Ovary (tissue), 9 donors: Measurements from ENCODE around the gene EPX. TPM values are rescaled to one million over a fixed set of nuclear protein-coding genes. Genes with fewer than 3 reads are reported as not detected.
A peak's percentile ranks its signal among the peaks of the same experiment; 100 is the strongest.

Experiments
- DNase-seq, 5 donors: peaks; one replicate each; pipeline ENCODE4 v3.0.0-alpha.2; 2019 to 2020
- H3K27ac ChIP-seq, 2 donors: fragments of 200-600 bp; one replicate each; pipeline versions ENCODE4 v1.5.1 to v1.8.0; 2019 to 2022
- H3K27me3 ChIP-seq: fragments of 200-600 bp; one replicate; pipeline ENCODE4 v1.8.0; 2022
- H3K36me3 ChIP-seq: fragments of 200-600 bp; sonication (generic); one replicate; pipeline ENCODE4 v1.5.1; 2019
- H3K4me1 ChIP-seq: one replicate; pipeline ENCODE4 v1.8.1; 2013; ENCODE audit warnings: mild to moderate bottlenecking, moderate library complexity; ENCODE audit not compliant: insufficient read depth
- H3K4me3 ChIP-seq: fragments of 200-600 bp; sonication (generic); one replicate; pipeline ENCODE4 v1.5.1; 2017
- H3K9me3 ChIP-seq, 2 donors: fragments of 200-600 bp in 1 of 2; sonication (generic) in 1 of 2; one replicate each; pipeline versions ENCODE4 v1.5.1 to v1.8.1; 2013 to 2019; ENCODE audit warnings: mild to moderate bottlenecking in 1 of 2, moderate library complexity in 1 of 2
- EP300 ChIP-seq: sonication (generic); formaldehyde crosslinking; IDR thresholded peaks from one replicate; pipeline ENCODE4 v1.6.1; 2017; ENCODE audit warnings: antibody characterized with exemption
- POLR2A ChIP-seq: fragments of 450-650 bp; IDR thresholded peaks from one replicate; pipeline ENCODE4 v1.6.1; 2017; ENCODE audit warnings: antibody characterized with exemption, mild to moderate bottlenecking, moderate library complexity
- WGBS, 3 donors: extraction: QIAGEN DNeasy Blood & Tissue Kit in 1 of 3; methylation state at CpG; one replicate each; pipeline versions ENCODE4 v1.1.5 to v1.1.7; 2013 to 2017; 5-methylcytosine and 5-hydroxymethylcytosine counted together
- intact Hi-C, 4 donors: fragments of 100-400 bp; cut with DNase I; formaldehyde crosslinking; loops; one replicate each; pipeline versions ENCODE4 v1.11.0 to v1.15.1; 2022 to 2023
- polyA plus RNA-seq, 2 donors: library from polyadenylated mRNA; stranded (reverse); fragments of 200-250 nt in 1 of 2; fragments of 350-450 nt in 1 of 2; fragmentation: Illumina TruSeq in 1 of 2; extraction: RNeasy Lipid Tissue Mini Kit (QIAGEN cat#74804) in 1 of 2; gene quantifications; one replicate each; pipeline ENCODE4 v1.2.3, GENCODE V29; 2013 to 2014
- total RNA-seq, 7 donors: library from RNA; depleted of rRNA in 2 of 7; stranded (reverse); fragments of >200 nt in 2 of 7; fragmentation: NEBNext Ultra II Directional in 3 of 7; extraction: Animal tissue kit (Norgen Biotek cat#: 25700) in 3 of 7; gene quantifications; one replicate each; pipeline versions ENCODE4 v1.1.0 to v1.2.4, GENCODE V29; 2016 to 2023
- TF ChIP-seq, protein P1 (sequence below), 3 donors: fragments of 450-650 bp in 2 of 3; fragments of 200-600 bp in 1 of 3; IDR thresholded peaks; one replicate each; pipeline versions ENCODE4 v1.5.1 to v1.8.0; 2016 to 2022; ENCODE audit warnings: antibody characterized with exemption in 3 of 3, mild to moderate bottlenecking in 1 of 3
- donor health status: DM: no; HTN: no; CAD: no; lungs with moderate emphysema.
- donor health status: DM: no; HTN: no; CAD: no.
- donor health status: Bipolar disorder and iron deficiency.
- donor health status: DM: yes; HTN: yes; CAD: no.
- donor health status: DM: no; HTN: no; CAD: no.
- donor health status: DM: yes; HTN: yes; CAD: no.

EPX gene
- total and polyA plus RNA-seq, 9 donors: not detected

GRCh38 chr17:58210922-58211321 is 18.4 kb downstream of the EPX start:
- Histone ChIP-seq H3K4me1 (no peaks in the 10 kb centered on the region), H3K27me3 (no peaks in the 10 kb centered on the region), H3K4me3 (no peak overlapping the region), H3K36me3 (no peaks in the 10 kb centered on the region), H3K9me3 (no peaks in the 10 kb centered on the region), H3K27ac (no peak overlapping the region)
- 79 to 85% (median 82%) methylated on average over 5 of the region's 5 CpGs for WGBS, 3 donors
- no peak for DNase-seq
- intact Hi-C loops: no loop called here
- TF ChIP-seq, protein P1, sequence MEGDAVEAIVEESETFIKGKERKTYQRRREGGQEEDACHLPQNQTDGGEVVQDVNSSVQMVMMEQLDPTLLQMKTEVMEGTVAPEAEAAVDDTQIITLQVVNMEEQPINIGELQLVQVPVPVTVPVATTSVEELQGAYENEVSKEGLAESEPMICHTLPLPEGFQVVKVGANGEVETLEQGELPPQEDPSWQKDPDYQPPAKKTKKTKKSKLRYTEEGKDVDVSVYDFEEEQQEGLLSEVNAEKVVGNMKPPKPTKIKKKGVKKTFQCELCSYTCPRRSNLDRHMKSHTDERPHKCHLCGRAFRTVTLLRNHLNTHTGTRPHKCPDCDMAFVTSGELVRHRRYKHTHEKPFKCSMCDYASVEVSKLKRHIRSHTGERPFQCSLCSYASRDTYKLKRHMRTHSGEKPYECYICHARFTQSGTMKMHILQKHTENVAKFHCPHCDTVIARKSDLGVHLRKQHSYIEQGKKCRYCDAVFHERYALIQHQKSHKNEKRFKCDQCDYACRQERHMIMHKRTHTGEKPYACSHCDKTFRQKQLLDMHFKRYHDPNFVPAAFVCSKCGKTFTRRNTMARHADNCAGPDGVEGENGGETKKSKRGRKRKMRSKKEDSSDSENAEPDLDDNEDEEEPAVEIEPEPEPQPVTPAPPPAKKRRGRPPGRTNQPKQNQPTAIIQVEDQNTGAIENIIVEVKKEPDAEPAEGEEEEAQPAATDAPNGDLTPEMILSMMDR (IDR thresholded peaks at IDR 0.05): no peak
- no peak for TF ChIP-seq EP300
- TF ChIP-seq POLR2A: no peak

DNA sequence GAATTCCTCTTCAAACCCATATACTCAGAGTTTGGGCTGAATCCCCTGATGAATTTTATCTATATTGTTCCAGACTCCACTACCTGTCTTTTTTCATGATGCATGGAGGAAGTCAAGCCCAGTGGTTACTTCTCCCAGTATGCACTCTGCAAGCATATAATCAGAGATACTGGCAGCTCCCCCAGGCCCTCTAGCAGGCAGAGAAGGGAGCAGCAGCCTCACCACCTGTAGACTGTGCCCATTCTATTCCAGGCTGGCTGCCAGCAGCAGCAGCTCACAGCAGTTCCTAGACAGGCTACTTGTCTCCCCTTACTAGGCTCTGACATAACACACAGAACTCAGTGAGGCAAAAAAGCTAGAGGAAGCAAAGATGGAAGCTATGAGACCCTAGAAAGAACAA is 23.2 kb downstream of the EPX start:
- Histone ChIP-seq H3K4me1 (no peaks in the 10 kb centered on the region), H3K4me3 (no peak overlapping the region), H3K27me3 (no peaks in the 10 kb centered on the region), H3K27ac (no peak overlapping the region), H3K36me3 (no peaks in the 10 kb centered on the region), H3K9me3 (no peaks in the 10 kb centered on the region)
- DNase-seq: no peak
- TF ChIP-seq POLR2A: no peak
- intact Hi-C loops: no loop called here

DNA sequence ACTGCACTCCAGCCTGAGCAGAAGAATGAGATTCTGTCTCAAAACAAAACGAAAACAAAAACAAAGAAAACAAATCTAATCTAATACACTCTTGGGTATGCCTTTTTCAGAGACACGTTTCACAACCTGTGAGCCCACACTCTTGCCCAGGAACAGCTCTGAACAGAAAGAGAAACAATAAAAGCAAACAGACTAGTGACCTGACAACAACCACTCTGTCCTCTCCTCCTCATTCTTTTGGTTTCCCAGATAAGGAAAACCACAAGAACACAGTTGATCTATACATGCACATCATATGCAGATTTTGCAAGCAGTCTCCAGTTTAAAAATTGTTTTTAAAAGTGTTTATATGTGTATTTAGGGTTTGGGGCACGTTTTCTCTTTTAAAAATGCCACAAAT is 25.2 kb downstream of the EPX start:
- WGBS, 3 donors: 81 to 82% (median 82%) methylated on average over 3 of the region's 3 CpGs
- no peak for TF ChIP-seq EP300
- Histone ChIP-seq H3K4me1 (no peaks in the 10 kb centered on the region), H3K9me3 (no peaks in the 10 kb centered on the region), H3K36me3 (no peaks in the 10 kb centered on the region), H3K4me3 (no peak overlapping the region), H3K27ac (no peak overlapping the region), H3K27me3 (no peaks in the 10 kb centered on the region)
- intact Hi-C loops: no loop called here
- no peak for DNase-seq

DNA sequence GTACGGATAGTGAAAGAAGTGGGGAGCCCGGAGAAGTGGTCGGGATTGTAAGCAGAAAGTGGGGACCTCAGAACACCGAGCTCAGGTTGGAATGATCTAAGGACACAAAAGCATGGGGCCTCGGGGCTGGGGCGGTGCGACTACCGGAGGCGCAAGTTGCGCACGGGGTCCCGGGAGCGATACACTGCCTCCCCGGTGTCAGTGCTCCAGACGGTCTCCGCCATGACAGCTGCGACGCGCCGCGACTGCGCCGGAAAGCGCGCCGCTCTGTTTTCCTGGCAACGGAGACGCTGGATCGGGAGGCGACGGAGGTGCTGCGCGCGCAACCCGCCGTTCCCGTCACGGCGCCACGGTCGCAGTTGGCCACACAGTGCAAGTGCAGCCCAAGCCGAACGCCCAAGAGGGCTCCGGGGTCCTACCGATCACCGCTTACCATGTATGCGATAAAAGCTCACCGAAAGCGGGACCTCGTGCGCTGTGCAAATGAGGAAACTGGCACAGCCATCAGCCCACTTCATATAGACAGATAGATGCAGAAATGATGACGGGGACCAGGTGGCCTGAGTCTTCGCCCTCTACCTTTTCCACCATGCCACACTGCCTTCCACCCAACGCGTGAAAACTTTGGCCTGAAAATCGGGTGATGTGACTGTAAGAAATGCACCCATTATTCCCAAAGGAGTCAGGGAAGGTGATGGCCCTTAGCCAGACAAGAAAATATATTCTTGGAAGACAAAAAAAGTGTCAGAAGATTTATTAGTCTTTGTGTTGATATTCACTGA is 26.7 kb downstream of the EPX start, which contains the start of gene MKS1:
Gene MKS1 (minus strand): TSS at position 249 of the 782 bp plus-strand sequence. CDS start 25 bp downstream, at position 224.
- Histone ChIP-seq H3K27ac (peak within 1 kb of the TSS in 1 of 2 donors; percentile 50), H3K27me3 (no peaks in the 10 kb centered on the region), H3K4me3 (peak within 1 kb of the TSS; percentile 74), H3K4me1 (no peaks in the 10 kb centered on the region), H3K36me3 (no peaks in the 10 kb centered on the region), H3K9me3 (no peaks in the 10 kb centered on the region)
- intact Hi-C loops: no loop called here
- TF ChIP-seq, protein P1 (IDR thresholded peaks at IDR 0.05): peak; percentile 66 to 77 (median 72)
- TF ChIP-seq EP300 (no peak), POLR2A (peak; percentile 52)
- DNase-seq: peak; percentile 89 to 97 (median 93)
- 1 to 2% (median 1%) methylated on average over 47 to 56 of the region's 56 CpGs for WGBS, 3 donors

GRCh38 chr17:58219789-58220183 is 27.3 kb downstream of the EPX start:
- intact Hi-C loops: no loop called here
- H3K4me1 ChIP-seq: no peaks in the 10 kb centered on the region
- H3K27ac ChIP-seq: no peak overlapping the region
- WGBS, 3 donors: 60 to 70% (median 61%) methylated on average over 7 of the region's 7 CpGs
- H3K27me3 ChIP-seq: no peaks in the 10 kb centered on the region
- no peaks in the 10 kb centered on the region for H3K9me3 ChIP-seq
- TF ChIP-seq EP300 (no peak), POLR2A (no peak)
- TF ChIP-seq, protein P1 (IDR thresholded peaks at IDR 0.05): no peak
- no peaks in the 10 kb centered on the region for H3K36me3 ChIP-seq
- DNase-seq: no peak
- H3K4me3 ChIP-seq: peak overlapping the region; percentile 74
